Posterior cingulate gyrus (tissue), 11 donors: ENCODE data around the gene STAC3.

Experiments
- DNase-seq, 10 donors: peaks; one replicate each; pipeline versions ENCODE4 v3.0.0 to v3.0.0-alpha.2; 2020 to 2021; ENCODE audit warnings: mixed read lengths in 3 of 10
- intact Hi-C: fragments of 100-400 bp; cut with DNase I; formaldehyde crosslinking; loops from one replicate; pipeline ENCODE4 v1.15.1; 2023

Gene STAC3

DNA sequence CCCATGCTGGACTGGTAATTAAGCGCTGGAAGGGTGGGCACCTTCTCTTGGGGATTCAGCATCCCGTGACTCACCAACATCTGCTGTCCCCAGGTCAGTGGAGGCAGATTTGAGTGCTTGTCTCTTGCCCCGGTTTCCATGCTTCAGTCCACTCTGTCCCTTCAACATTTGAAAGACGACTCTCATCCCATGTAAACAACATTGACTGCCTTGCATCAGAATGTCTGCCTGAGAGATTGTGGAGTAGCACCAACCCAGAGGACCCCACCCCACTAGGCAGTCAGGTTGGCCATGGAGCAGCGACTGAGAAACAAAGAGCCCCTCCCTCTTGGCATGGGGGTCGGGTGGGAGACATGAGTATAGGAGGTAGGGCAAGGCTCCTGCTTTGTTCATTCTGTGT lies 4.9 kb upstream of the STAC3 start:
- intact Hi-C loops = no loop called here
- no peak for DNase-seq

DNA sequence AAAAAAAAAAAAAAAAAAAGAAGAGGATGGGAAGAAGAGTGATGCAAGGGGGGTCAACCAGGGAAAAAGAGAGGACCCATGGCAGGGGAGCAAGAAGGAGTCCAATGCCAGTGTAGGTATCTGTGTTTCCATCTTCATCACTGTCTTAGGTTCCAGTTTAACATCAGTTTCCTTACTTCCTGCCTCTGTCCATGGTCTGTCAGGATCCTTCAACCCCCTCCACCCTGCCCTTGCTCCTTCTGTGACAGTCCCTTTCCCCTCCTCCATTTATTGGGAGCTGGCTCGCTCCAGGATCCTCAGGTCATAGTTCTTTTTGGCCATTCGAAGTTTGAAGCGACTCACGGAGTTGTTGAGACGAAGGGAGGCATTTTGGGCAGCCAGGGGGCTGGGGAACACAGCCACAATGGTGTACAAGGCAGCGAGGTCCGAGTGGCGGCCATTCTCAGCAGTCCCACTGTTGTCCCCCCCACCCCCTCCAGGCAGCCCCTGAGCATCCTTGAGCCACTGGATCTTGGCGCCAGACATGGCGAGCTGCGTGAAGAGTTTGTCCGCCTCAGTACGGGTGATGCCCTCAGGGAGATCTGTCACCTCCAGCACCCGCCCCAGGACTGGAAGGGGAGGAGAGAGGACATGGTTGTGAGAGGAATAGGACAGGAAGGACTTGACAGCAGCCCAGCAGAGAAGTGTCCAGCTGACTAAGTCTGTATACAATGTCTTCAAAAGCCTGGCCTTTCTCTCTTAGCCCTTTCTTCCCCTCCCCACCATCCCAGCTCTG lies 3.7 kb upstream of the STAC3 start:
- intact Hi-C loops = no loop called here
- DNase-seq = peak in 1 of 10 donors; percentile 32

DNA sequence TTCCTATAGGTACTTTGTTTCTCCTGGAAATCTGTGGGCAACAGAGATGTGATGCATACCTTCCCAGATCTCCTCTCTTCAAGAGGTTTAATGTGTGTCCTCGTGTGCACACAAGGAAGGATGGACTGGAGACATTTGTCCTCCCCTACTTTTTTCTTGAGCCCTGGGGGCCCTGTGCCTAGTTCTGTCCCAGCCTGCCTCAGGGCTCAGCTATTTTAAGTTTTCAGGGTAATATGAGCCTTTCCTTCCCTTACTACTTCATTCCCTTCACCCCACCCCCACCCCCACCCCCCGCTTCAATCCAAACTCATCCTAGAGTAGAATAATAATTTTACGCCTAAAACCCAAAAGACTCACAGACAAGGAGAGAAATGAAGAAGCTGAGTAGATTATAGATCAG lies 446 bp downstream of the STAC3 start:
- DNase-seq = no peak
- intact Hi-C loops = no loop called here

DNA sequence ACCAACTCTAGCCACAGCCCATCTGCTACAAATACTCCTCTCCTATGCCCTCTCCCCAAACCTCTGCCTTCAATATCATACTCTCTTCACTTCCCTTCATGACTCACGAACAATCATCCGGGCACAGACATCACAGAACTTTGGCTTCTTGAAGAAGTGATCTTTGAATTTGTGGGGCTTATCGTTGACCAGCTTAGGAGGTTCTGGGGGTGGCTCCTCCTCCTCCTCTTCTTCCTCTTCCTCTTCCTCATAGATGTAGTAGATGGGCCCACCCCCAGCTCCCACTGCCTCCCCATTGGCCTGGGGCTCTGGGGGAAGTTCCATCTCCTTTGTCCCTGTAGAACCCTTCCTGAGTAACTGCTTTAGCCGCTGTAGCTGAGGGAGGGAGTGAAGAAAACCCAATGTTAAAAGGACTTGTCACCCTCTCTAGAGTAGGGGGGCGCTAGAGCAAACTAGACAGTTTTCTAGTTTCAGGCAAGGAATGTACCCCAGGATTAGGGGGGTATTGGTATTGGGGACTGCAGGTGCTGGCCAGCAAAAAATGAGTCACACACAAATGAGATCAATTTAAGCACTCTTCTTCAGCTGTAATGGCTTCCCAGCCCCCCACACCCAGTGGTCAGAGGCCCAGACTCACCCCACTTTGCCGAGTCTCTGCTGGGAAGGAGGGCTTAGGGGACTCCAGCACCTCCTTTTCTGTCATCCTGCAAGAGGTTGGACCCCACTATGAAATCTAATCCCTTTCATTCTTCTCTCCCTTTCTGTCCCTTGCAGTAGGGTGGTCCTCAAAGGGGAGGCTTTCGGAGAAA lies 1.8 kb downstream of the STAC3 start:
- DNase-seq = peak in 1 of 10 donors; percentile 41
- intact Hi-C loops = no loop called here

DNA sequence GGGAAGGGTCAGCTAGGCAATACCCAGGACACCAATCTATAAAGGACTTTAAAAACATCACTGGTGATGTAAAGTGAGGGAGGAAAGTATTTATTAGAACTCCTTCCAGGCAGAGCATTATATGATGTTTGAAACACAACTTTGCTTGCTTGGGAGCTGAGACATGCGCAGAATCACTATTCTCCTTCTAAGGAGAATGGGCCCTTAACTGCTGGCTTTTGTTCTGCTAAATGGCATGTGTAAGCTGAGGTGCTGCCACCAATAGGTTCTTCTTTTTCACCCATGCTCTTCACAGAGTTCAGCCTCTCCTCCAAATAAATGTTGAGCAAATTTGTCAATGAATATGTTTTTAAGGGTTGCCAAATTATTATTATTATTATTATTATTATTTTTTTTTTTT lies 3.9 kb downstream of the STAC3 start:
- no peak for DNase-seq
- intact Hi-C loops = no loop called here

DNA sequence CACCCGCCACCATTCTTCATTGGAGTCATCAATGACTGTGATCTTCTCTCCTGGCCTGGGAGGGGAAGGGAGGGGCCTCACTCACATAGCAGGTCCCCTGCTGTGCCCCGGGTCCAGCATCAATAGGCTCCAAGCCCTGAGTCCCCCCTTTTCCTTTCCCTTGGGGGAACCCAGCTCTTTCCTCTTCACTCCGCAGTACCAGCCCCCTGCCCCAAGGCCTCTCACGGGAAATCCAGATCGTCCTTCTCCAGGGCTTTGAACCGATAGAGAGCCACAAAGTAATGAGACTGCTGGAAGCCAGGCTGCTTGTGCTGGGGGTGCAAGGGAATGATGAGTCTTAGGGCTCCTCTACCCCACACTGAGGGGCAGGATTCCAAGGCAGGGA lies 6.7 kb downstream of the STAC3 start:
- DNase-seq = peak in 2 of 10 donors; percentile 52 to 64
- intact Hi-C loops = no loop called here

DNA sequence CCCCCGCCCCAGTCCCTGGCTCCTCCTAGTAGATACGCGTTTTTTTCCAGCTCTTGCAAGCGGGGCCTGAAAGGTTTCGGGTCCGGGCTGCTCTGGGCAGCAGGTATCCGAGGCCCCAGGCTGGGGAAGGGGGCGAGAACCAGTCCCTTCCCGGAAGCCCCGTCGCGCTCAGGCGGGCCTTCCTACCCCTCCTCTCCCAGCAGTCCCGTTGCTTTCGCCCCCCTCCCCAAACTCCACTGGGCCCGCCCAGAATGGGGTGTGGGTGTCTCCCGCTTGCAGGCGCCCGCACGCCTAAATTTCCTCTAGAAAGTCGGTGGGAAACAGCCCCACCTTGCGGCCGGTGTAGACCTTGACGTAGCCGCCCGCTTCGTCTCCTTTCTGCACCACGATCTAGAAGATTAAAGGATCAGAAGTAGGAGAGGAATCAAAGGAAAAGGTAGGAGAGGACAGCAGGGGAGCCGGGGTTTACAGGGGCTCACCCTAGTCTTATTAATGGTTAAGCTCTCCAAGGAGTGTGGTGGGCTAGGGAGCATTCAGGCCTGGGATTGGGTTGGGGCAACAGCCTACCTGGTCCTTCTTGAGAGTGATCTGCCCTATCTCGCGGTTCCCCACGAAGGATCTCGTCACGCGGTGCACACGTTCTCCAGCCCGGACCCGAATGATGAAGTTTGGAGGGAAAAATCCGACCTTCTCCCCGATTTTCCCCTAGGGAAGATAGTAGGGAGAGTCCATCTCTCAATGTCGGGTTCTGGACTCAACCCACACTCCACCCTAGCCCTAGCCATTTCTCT lies 7.3 kb downstream of the STAC3 start:
- peak in 9 of 10 donors; percentile 52 to 95 (median 74) for DNase-seq
- intact Hi-C loops = loop anchor here (1.0 kb wide), 1 partner anchor 30 kb away; no protein-coding TSS in a partner anchor

DNA sequence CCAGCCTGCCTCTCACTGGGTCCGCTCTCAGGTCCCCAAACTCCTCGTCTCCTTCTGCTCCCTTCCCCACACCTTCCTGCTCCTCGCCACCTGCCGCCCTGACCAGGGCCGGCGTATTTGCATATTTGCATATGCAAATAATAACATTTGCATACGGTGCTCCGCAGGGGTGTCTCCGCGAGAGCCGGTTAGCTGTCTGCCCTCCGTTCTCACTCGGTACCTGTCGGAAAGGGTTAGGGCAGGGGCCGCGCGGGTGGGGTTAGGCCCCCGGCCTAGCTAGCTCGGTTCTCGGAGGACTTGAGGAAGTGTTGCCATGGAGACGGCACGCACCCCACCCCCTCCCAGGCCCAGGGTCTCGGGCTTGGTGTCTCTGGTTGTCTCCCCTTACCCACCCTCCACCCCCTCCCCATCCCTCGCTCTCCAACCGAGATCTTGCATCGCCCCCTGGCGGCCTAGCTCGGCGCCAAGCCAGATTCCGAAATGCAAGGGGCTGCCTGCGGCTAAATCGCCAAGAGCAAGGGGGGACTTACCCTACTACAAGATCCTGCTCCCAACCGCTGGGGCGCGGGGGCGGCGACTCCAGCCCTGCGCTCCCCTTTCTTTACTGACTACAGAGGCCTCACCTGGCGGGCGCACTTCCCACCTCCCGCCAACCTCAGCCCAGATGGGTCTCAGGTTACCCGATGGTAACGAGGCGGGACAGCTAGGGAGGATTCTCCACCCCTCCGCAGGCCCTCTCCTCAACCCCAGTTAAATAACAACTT lies 8.1 kb downstream of the STAC3 start:
- peak in 7 of 10 donors; percentile 52 to 93 (median 62) for DNase-seq
- intact Hi-C loops = loop anchor here (1.0 kb wide), 1 partner anchor 30 kb away; no protein-coding TSS in a partner anchor

DNA sequence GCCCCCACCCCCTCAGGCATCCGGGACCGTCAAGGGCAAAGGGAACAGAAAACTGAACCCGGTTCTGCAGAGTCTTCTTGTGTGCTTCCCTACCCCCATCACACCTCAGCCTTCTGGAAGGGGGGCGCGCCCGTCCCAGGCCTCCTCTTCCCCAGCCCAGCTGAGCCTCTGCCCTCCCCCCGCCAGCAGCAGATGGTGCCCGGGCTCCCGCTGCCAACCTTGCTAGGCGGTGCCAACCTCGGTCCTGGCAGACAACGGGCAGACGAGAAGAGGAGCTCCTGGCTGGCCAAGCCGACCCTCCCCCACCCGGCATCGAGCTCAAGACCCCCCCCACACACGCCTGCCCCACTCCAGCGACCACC lies 8.7 kb downstream of the STAC3 start:
- intact Hi-C loops = no loop called here
- DNase-seq = peak in 8 of 10 donors; percentile 32 to 95 (median 70)

DNA sequence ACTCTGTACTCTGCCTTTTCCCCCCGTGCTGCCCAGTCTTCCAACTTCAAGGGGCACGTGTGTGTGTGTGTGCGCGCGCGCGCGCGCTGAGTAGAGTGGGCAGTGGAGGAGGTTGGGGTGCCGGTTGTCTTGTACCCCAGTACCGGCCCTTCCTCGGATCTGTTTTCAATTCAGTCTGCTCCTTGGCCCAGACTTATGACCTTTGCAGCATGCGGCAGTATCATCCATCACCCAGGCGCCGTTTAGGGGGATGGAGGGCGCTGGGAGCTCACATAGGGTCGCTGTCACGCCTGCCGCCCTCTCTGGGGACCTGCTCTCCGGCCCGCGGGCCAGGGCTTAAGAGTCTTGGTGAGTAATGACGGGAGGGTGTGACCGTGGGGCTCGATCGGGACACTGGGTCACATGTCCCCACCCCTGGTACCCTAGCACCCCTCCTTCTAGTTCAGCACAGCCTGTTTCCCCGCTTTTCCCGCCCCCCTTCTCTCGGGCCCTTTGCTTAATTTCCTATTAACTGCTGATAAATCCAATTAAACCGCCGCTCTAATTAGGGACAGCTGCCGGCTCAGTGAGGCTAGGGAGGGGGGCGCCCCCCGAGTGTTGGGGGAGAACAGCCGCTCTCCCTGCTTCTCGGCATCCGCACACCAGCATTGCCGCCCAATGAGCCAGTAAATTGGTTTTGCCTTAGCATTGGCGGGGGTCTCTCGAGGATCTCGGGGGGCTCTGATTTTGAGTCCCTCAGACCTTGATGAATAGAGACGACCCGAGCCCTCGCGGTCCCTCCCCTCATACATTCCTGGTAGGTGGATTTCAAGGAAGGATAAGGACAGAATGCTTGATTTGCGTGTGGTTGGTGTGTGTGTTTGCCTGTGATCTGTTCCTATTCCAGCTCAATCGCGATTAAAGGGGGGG lies 9.3 kb downstream of the STAC3 start:
- intact Hi-C loops = no loop called here
- peak in 2 of 10 donors; percentile 81 to 87 for DNase-seq

DNA sequence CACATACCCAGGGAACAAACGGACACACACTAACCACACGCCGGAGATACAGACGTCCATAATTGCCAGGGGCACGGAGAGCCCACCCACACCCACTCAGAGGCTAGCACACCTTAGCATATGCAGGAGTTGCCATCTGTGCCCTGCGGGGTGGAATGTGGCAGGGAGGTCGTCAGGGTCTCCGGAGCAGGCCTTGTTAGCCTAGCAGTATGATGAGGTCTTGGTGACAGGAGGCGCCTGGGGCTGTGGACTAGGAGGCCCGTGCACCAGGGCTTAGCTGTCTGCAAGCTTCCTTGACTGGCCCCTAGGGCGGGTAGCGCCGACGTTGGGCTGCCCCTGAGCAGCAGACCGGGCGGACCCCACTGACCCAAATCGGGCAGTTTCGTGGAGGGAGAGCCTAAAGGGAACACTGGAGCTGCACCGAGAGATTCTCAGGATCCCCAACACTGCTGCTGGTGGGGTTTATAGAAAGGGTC lies 10.0 kb downstream of the STAC3 start:
- intact Hi-C loops = no loop called here
- peak in 3 of 10 donors; percentile 83 to 88 (median 88) for DNase-seq

DNA sequence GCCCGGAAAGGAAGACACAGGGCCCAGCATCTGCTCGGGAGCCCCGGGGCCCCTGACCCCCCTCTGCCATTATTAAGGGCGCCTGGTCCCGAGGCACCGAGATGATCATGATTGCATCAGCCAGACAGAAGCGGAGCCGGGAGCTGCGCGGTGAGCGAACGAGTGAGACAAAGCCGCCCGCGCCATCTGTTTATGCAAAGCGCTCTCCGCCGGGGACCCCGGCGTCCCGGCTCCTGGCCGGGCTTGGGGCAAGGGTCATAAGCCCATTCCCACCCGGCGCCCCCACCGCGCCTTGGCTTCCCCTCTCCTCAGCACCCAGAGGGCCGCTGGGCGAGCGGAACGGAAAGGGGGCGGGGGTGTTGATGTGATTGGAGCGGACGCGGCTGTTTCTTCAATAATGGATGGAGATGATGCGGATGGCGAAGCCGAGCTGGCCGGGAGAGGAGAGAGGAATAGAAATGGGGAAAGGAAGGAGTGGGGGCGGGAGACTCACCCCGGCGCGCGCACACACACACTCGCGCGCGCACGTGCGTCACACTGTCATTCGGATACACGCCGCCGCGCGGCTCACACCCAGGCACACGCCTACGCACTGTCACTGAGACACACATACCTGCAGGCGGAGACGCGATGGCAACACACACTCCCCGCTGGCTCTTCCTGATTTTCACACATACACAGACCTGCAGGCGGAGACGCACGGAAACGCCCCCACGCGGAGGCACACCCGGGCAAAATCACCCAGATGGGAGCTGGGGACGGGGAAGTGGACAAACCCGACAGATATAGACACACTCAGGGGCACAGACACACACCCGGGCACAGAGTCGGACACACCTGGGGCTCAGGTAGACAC lies 10.7 kb downstream of the STAC3 start:
- intact Hi-C loops = no loop called here
- DNase-seq = peak; percentile 35 to 96 (median 78)

DNA sequence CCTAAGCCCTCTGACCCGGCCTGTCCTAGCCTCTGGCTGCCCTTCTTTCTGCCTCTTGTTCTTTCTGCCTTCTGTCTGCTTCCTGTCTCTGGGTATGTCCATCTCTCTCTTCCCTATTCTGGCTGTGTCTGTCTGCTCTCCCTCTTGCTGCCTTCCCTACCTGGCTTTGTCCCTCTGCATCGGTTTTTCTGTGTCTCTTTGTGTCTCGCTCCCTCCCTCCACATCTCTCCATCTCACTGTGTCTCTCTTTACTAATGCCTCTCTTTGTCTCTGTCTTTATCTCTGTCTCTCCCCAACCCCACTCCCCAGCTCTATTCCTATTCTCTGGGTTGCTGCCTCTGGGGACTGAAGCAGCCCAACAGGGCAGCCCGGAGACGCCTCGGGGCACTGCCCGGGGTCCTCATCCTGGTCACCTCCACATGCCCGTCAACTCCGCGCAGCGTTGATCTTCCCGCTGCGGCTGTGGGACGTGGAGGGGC lies 11.4 kb downstream of the STAC3 start:
- no peak for DNase-seq

DNA sequence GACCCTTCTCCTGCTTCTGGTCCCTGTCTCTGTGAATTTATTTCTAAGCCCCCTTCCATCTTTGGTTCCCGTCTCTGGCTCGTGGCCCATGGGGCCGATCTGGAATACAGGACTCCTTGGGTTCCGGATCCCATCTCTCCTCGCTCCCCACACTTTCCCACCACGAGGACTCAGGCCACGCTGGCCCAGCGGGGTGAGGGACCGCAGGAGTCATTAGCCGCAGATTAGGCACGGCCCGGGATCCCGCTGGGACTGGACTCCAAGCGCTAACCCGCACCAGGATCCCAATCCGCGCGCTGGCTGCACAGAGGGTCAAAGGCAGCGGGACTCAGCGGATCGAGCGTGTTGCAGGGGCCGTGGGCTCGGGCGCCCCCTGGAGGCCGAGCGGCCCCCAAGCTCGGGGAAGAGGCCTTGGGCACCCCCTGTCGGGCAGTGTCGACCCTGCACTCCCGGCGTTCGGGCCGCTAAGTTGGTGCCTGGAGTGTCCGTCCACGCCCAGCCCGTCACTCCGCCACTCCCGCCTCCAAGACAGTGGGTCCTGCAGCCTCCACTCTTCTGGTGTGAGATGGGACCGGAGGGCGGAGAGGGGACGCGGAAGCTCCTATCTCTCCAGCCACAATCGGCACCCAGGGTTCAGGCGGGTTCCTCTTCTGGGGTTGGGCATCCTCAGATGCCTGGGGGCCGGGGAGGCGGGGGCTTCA lies 12.0 kb downstream of the STAC3 start:
- DNase-seq = peak; percentile 79 to 98 (median 88)
- intact Hi-C loops = loop anchor here (1.0 to 5.0 kb wide), 2 partner anchors 26 to 112 kb away; partner anchors contain the start of gene LRP1

More for the DNA sequence above, 11.4 kb downstream of the STAC3 start:
- intact Hi-C loops = loop anchor here (1.0 to 5.0 kb wide), 2 partner anchors 26 to 112 kb away; partner anchors contain the start of gene LRP1

DNA sequence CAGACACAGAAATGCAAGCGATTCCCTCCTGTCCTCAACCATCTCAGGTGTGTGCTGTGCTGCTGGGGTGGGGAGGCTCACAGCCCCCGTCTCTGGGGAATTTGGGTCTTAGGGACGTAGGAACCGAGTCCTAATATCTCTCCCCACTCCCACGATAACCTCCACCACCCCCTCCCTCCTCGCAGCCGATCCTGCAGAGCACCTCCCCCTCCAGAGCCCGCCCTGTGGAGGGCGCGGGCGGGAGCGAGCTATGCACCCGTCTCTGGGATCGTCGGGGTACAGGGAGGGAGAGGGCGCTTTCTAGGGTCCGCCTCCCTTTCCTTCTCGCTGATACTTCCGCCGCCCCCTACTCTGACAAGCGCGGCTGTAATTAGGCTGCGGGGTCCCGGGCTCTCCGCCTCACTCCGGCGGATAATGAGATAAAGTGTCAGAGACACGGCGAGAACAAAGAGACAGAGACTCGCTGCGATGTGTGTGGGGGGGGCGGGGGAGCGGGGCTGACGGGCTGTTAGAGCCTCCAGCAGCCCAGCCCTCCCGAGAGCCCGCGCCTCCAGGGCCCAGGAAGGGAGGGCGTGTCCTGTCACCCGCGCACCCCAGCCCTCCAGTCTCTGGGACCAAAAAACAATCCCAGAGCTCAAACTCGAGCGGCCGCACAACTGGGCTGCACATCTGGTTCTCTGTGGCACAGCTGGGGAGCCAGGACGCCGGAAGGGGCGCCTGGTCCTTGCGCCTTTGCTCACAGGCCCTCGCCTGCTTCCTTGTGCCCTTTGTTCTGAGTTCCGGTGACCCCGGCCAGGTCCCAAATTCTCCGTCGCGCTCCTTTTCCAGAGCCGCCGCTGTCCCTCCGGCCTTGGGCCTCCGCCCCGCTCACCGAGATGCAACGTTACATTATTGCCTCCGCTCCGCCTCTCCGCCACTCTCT lies 12.8 kb downstream of the STAC3 start:
- intact Hi-C loops = loop anchor here (5.0 kb wide), 1 partner anchor 111 kb away; the partner anchor contains the start of gene LRP1
- DNase-seq = peak in 2 of 10 donors; percentile 49 to 61

DNA sequence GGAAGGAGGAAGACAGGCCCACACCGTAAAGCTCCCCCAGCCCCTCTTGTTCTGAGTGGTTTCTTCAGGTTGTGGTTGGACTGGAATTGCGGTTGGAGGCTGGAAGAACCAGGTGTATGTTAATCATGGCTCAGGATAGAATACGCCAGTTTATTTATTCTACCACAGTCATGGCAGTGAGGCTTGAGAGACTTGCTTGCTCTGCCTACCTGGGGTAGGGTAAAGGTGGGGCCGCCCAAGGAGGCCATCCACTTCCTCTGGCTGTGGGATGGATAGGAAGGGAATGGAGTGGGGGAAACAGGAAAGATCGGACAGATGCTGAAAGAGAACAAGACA lies 13.4 kb downstream of the STAC3 start:
- intact Hi-C loops = loop anchor here (5.0 kb wide), 1 partner anchor 110 kb away; the partner anchor contains the start of gene LRP1
- no peak for DNase-seq
